ENCODE data around the gene EIF5A.
"Not testable (repeated sequence)": the region's sequence is repeated elsewhere in the genome, so short reads cannot be mapped to it uniquely, and the experiment has no call there.

The EIF5A gene

GRCh38 chr17:7336240-7337175 is 29.1 kb downstream of the EIF5A start, which contains the start of gene ACAP1:
Gene ACAP1 (plus strand): TSS chr17:7336529. CDS start chr17:7336735, 206 bp downstream.
- DNase-seq (ENCODE audit: low read depth) = no peak
- no peak within 1 kb of the TSS for H3K4me3 ChIP-seq (ENCODE audit: low read length)
- no peak for TF ChIP-seq CTCF (conservative IDR thresholded peaks at IDR 0.05; ENCODE audit: low read length)

- H3K4me3 ChIP-seq (ENCODE audit: low read length); DNase-seq (ENCODE audit: low read depth): not testable (repeated sequence)
Measured at GRCh38 chr17:7337600-7337999, 30.2 kb downstream of the EIF5A start.

- DNase-seq (ENCODE audit: low read depth) = peak; percentile 50
- H3K4me3 ChIP-seq (ENCODE audit: low read length) = no peak overlapping the region
- TF ChIP-seq CTCF (conservative IDR thresholded peaks at IDR 0.05; ENCODE audit: low read length) = no peak
Measured at GRCh38 chr17:7340179-7340578, 32.8 kb downstream of the EIF5A start.

- DNase-seq (ENCODE audit: low read depth) = no peak
- TF ChIP-seq CTCF (conservative IDR thresholded peaks at IDR 0.05; ENCODE audit: low read length) = no peak
- H3K4me3 ChIP-seq (ENCODE audit: low read length) = no peak overlapping the region
Measured at GRCh38 chr17:7341842-7342241, 34.4 kb downstream of the EIF5A start.

GRCh38 chr17:7343250-7343649 is 35.8 kb downstream of the EIF5A start:
- no peak overlapping the region for H3K4me3 ChIP-seq (ENCODE audit: low read length)
- TF ChIP-seq CTCF (conservative IDR thresholded peaks at IDR 0.05; ENCODE audit: low read length) = no peak
- DNase-seq (ENCODE audit: low read depth) = no peak

GRCh38 chr17:7346761-7347614 is 39.6 kb downstream of the EIF5A start:
- no peak for TF ChIP-seq CTCF (conservative IDR thresholded peaks at IDR 0.05; ENCODE audit: low read length)
- H3K4me3 ChIP-seq (ENCODE audit: low read length) = no peak overlapping the region
- no peak for DNase-seq (ENCODE audit: low read depth)

GRCh38 chr17:7347630-7348477 is 40.4 kb downstream of the EIF5A start:
- TF ChIP-seq CTCF (conservative IDR thresholded peaks at IDR 0.05; ENCODE audit: low read length) = no peak
- H3K4me3 ChIP-seq (ENCODE audit: low read length) = no peak overlapping the region
- DNase-seq (ENCODE audit: low read depth) = peak; percentile 31

All from AG10803 (cell line).